Uterus (tissue), 4 donors: ENCODE data around the gene SPDYE16. TPM values are rescaled to one million over a fixed set of nuclear protein-coding genes. Genes with fewer than 3 reads are reported as not detected.
"Not testable (repeated sequence)": the region's sequence is repeated elsewhere in the genome, so short reads cannot be mapped to it uniquely, and the experiment has no call there.

Experiments
- DNase-seq, 2 donors: peaks; one replicate each; pipeline ENCODE4 v3.0.0-alpha.2; 2019 to 2020
- H3K27ac ChIP-seq, 2 donors: fragments of 200-600 bp; sonication (generic); 1 replicate in 1 of 2; 2 replicates in 1 of 2; pipeline ENCODE4 v1.5.1; 2016 to 2018
- H3K27me3 ChIP-seq, 2 donors: fragments of 200-600 bp; sonication (generic); one replicate each; pipeline ENCODE4 v1.5.1; 2018 to 2019; ENCODE audit warnings: control low read depth in 1 of 2
- H3K36me3 ChIP-seq, 2 donors: fragments of 200-600 bp; sonication (generic); one replicate each; pipeline ENCODE4 v1.5.1; 2019; ENCODE audit warnings: control low read depth in 1 of 2
- H3K4me1 ChIP-seq, 2 donors: fragments of 200-600 bp; sonication (generic); one replicate each; pipeline ENCODE4 v1.5.1; 2018 to 2019; ENCODE audit warnings: control low read depth in 1 of 2
- H3K4me3 ChIP-seq, 2 donors: fragments of 200-600 bp; sonication (generic); 1 replicate in 1 of 2; 2 replicates in 1 of 2; pipeline ENCODE4 v1.5.1; 2018 to 2019; ENCODE audit warnings: mild to moderate bottlenecking in 1 of 2
- H3K9me3 ChIP-seq, 2 donors: fragments of 200-600 bp; sonication (generic); one replicate each; pipeline ENCODE4 v1.5.1; 2019; ENCODE audit warnings: control low read depth in 1 of 2
- intact Hi-C: fragments of 100-400 bp; cut with DNase I; formaldehyde crosslinking; loops from one replicate; pipeline ENCODE4 v1.15.1; 2023; ENCODE audit warnings: low total_unique reads
- total RNA-seq, 4 donors: library from RNA; depleted of rRNA in 3 of 4; stranded (reverse); fragments of >200 nt in 3 of 4; gene quantifications; one replicate each; pipeline versions ENCODE4 v1.1.0 to v1.2.4, GENCODE V29; 2014 to 2023
- donor health status: DM: yes; HTN: yes; CAD: no.

SPDYE16 gene
- total RNA-seq, 4 donors from 2014 or later = 0.35 to 3.6 TPM; not detected in 2

GRCh38 chr7:76502224-76502623, 40.9 kb downstream of the SPDYE16 start:
- H3K4me1 ChIP-seq, intact Hi-C loops, H3K36me3 ChIP-seq, DNase-seq, H3K27me3 ChIP-seq, H3K27ac ChIP-seq, H3K4me3 ChIP-seq, H3K9me3 ChIP-seq: not testable (repeated sequence)

DNA sequence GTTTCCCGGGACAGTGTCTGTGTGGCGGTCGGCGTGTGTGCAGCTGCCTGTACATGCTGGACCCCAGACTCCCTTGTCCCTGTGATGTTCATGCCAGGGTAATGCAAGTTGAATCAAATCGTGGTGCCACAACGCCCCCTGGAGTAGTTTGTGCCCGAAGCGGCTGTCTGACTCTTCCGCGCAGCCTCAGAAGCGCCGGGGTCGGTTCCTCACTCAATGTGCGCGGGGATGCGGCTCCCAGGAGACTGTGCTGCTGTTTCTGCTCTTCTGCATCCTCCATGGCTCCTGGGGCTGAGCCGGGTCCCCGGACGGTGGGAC, 43.2 kb downstream of the SPDYE16 start:
- H3K9me3 ChIP-seq, H3K27ac ChIP-seq, intact Hi-C loops, H3K4me3 ChIP-seq, H3K4me1 ChIP-seq, H3K36me3 ChIP-seq, H3K27me3 ChIP-seq, DNase-seq: not testable (repeated sequence)

- H3K27ac ChIP-seq, DNase-seq, H3K27me3 ChIP-seq, H3K4me3 ChIP-seq, H3K36me3 ChIP-seq, H3K9me3 ChIP-seq, intact Hi-C loops, H3K4me1 ChIP-seq: not testable (repeated sequence)
Measured at GRCh38 chr7:76499201-76499923, 43.7 kb downstream of the SPDYE16 start.

GRCh38 chr7:76498583-76499200, 44.4 kb downstream of the SPDYE16 start:
- H3K4me3 ChIP-seq, DNase-seq, H3K9me3 ChIP-seq, H3K27me3 ChIP-seq, H3K27ac ChIP-seq, intact Hi-C loops, H3K4me1 ChIP-seq, H3K36me3 ChIP-seq: not testable (repeated sequence)

- DNase-seq, intact Hi-C loops, H3K9me3 ChIP-seq, H3K36me3 ChIP-seq, H3K27me3 ChIP-seq, H3K27ac ChIP-seq, H3K4me3 ChIP-seq, H3K4me1 ChIP-seq: not testable (repeated sequence)
Measured at GRCh38 chr7:76497918-76498582, 45.0 kb downstream of the SPDYE16 start.

DNA sequence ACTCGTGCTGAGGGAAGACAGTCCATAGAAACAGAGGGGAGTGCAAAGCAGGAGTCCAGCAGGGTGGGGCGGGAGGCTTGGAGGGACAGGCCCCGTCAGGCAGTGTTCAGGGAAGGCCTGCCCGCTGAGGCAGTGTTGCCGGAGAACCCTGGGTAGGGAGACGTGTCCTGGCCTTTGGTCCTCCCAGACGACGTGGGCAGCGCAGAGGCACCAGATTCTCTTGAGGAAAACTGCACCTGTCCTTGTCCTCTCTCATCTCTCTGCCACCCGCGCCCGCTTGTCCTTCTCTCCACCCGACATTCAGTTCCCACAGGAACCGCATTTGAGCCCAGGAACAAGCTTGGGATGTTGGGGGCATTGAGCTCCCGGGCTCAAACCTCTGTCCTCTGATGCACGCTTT, 47.4 kb downstream of the SPDYE16 start:
- H3K4me3 ChIP-seq, H3K9me3 ChIP-seq, H3K27ac ChIP-seq, intact Hi-C loops, H3K27me3 ChIP-seq, DNase-seq, H3K4me1 ChIP-seq, H3K36me3 ChIP-seq: not testable (repeated sequence)

GRCh38 chr7:76492139-76492538, 51.0 kb downstream of the SPDYE16 start:
- H3K4me1 ChIP-seq, H3K36me3 ChIP-seq, H3K27ac ChIP-seq, H3K27me3 ChIP-seq, intact Hi-C loops, H3K4me3 ChIP-seq, DNase-seq, H3K9me3 ChIP-seq: not testable (repeated sequence)

DNA sequence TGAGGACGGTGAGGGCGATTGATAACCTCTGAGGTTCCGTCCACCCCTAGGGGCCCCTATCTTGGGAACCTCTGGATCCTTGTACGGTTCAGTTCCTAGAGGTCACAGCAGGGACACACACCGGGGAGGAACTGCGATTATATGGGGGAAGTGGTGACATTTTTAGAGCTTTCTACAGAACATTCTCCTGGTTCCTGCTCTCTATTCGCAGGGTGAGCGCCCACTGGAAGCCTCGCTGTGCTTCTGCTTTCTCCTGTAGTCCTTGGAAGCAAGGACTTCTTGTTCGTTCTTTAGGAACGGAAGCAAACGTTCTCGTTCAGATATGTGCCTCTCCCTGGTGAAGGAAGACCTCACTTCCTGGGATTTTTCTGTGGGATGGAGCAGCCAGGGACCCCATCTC, 55.1 kb downstream of the SPDYE16 start:
- H3K36me3 ChIP-seq, H3K4me1 ChIP-seq, DNase-seq, H3K4me3 ChIP-seq, intact Hi-C loops, H3K9me3 ChIP-seq, H3K27ac ChIP-seq, H3K27me3 ChIP-seq: not testable (repeated sequence)

- intact Hi-C loops, H3K4me1 ChIP-seq, H3K9me3 ChIP-seq, H3K4me3 ChIP-seq, H3K36me3 ChIP-seq, H3K27ac ChIP-seq, DNase-seq, H3K27me3 ChIP-seq: not testable (repeated sequence)
Measured at GRCh38 chr7:76486618-76487017, 56.5 kb downstream of the SPDYE16 start.

DNA sequence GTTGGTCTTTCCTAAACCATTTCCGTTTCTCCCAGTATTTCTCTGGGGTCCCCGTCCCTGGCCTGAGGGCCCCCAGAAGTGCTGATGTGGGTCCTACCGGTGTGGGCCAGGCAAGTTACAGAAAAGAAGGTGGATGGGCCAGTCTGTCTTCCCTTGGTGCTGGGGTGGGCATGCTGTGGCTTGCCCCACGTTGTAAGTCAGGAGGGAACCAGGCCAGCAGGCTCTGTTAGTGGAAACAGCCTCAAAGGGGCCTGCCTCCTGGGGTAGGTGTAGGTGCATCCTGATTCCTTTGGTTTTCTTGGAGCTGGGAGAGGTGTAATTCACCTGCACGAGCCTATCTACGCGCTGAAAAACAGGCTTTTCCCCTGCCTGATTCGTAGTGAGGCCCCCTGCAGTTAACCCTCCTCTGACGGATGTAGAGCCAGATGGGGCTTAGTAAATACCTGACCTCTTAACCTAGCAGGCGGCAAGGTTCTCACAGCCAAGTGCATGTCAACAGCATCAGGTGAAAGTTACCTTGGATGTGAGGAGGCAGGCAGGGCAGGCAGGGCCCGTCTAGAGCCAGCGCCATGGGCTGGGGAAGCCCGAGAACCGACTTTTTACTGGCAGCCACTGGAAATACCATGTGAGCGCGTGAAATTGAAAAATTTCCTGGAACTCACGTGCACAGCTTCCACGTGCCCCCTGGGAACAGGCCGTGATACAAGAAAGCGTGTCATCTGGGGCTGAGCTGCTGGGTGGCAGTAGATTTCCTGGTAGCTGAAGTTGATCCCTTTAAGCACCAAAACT, 57.1 kb downstream of the SPDYE16 start:
- H3K36me3 ChIP-seq, H3K4me1 ChIP-seq, H3K27ac ChIP-seq, H3K27me3 ChIP-seq, H3K4me3 ChIP-seq, intact Hi-C loops, H3K9me3 ChIP-seq, DNase-seq: not testable (repeated sequence)

DNA sequence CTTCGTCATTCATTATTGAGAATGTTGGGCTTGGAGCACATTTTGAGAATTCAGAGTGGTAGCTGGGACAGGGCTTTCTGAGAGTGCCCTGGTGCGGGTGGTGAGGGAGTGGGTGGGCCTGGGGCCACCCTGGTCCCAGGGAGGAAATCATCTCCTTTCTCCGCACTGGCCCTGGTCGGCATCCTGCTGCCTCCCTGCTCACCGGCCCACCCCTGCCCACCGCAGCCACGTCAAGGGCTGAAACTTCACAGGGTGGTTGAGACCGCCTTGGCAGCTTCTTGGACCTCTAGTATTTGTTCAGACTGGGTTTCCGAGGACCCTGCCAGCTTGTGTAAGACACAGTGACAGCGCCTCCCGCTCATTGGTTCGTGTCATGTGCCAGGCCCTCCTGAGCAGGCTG, 58.6 kb downstream of the SPDYE16 start:
- H3K27me3 ChIP-seq, H3K4me1 ChIP-seq, H3K27ac ChIP-seq, DNase-seq, H3K4me3 ChIP-seq, intact Hi-C loops, H3K36me3 ChIP-seq, H3K9me3 ChIP-seq: not testable (repeated sequence)

- H3K4me3 ChIP-seq, H3K27me3 ChIP-seq, H3K4me1 ChIP-seq, H3K9me3 ChIP-seq, intact Hi-C loops, H3K27ac ChIP-seq, H3K36me3 ChIP-seq, DNase-seq: not testable (repeated sequence)
Measured at GRCh38 chr7:76483081-76483480, 60.0 kb downstream of the SPDYE16 start.

- H3K27me3 ChIP-seq, H3K9me3 ChIP-seq, H3K36me3 ChIP-seq, DNase-seq, H3K27ac ChIP-seq, H3K4me1 ChIP-seq, H3K4me3 ChIP-seq, intact Hi-C loops: not testable (repeated sequence)
Measured at GRCh38 chr7:76482660-76483059, 60.4 kb downstream of the SPDYE16 start.
